HEK293 (cell line): ENCODE measurements around the gene ABCA7.

Source experiments
- BCL11A ChIP-seq: fragments of 450-650 bp; formaldehyde crosslinking; IDR thresholded peaks from 2 replicates; pipeline ENCODE4 v1.5.1; 2016; ENCODE audit warnings: low read depth, missing biosample characterization, missing genetic modification characterization
- GLI4 ChIP-seq: fragments of 450-650 bp; formaldehyde crosslinking; IDR thresholded peaks from 2 replicates; pipeline ENCODE4 v1.5.1; 2016; ENCODE audit warnings: missing biosample characterization, missing genetic modification characterization
- GLIS2 ChIP-seq: fragments of 450-650 bp; formaldehyde crosslinking; IDR thresholded peaks from 2 replicates; pipeline ENCODE4 v1.5.1; 2016; ENCODE audit warnings: missing biosample characterization, missing genetic modification characterization
- IKZF3 ChIP-seq: fragments of 450-650 bp; IDR thresholded peaks from 2 replicates; pipeline ENCODE4 v1.5.0; 2018; ENCODE audit warnings: missing biosample characterization, mild to moderate bottlenecking, missing genetic modification characterization, moderate library complexity
- KLF1 ChIP-seq: fragments of 450-650 bp; formaldehyde crosslinking; IDR thresholded peaks from 2 replicates; pipeline ENCODE4 v1.5.1; 2016; ENCODE audit warnings: missing biosample characterization, missing genetic modification characterization
- KLF16 ChIP-seq: fragments of 450-650 bp; formaldehyde crosslinking; IDR thresholded peaks from 2 replicates; pipeline ENCODE4 v1.5.1; 2017; ENCODE audit warnings: missing biosample characterization, missing genetic modification characterization
- KLF8 ChIP-seq: fragments of 450-650 bp; formaldehyde crosslinking; IDR thresholded peaks from 2 replicates; pipeline ENCODE4 v1.5.1; 2016; ENCODE audit warnings: missing biosample characterization, missing genetic modification characterization
- OSR2 ChIP-seq: fragments of 450-650 bp; formaldehyde crosslinking; IDR thresholded peaks from 2 replicates; pipeline ENCODE4 v1.5.1; 2016; ENCODE audit warnings: missing biosample characterization, missing genetic modification characterization
- SP3 ChIP-seq: fragments of 450-650 bp; formaldehyde crosslinking; IDR thresholded peaks from 2 replicates; pipeline ENCODE4 v1.5.1; 2016; ENCODE audit warnings: missing biosample characterization, missing genetic modification characterization
- SP7 ChIP-seq: fragments of 450-650 bp; formaldehyde crosslinking; IDR thresholded peaks from 2 replicates; pipeline ENCODE4 v1.5.1; 2016; ENCODE audit warnings: missing biosample characterization, missing genetic modification characterization
- TRIM28 ChIP-seq: IDR thresholded peaks from 2 replicates; pipeline ENCODE4 v1.6.1; 2011; ENCODE audit warnings: low read length, control low read depth, borderline replicate concordance
- WT1 ChIP-seq: fragments of 450-650 bp; formaldehyde crosslinking; IDR thresholded peaks from 2 replicates; pipeline ENCODE4 v1.5.1; 2016; ENCODE audit warnings: missing biosample characterization, missing genetic modification characterization
- YY1 ChIP-seq: fragments of 450-650 bp; formaldehyde crosslinking; IDR thresholded peaks from 2 replicates; pipeline ENCODE4 v1.5.1; 2018; ENCODE audit warnings: missing biosample characterization, missing genetic modification characterization
- ZBTB10 ChIP-seq: fragments of 450-650 bp; formaldehyde crosslinking; IDR thresholded peaks from 2 replicates; pipeline ENCODE4 v1.5.1; 2016; ENCODE audit warnings: missing biosample characterization, missing genetic modification characterization
- ZBTB7A ChIP-seq: fragments of 450-650 bp; formaldehyde crosslinking; IDR thresholded peaks from 2 replicates; pipeline ENCODE4 v1.5.1; 2016; ENCODE audit warnings: low read depth, missing biosample characterization, missing genetic modification characterization
- ZNF311 ChIP-seq: fragments of 450-650 bp; formaldehyde crosslinking; IDR thresholded peaks from 2 replicates; pipeline ENCODE4 v1.5.1; 2017; ENCODE audit warnings: missing biosample characterization, missing genetic modification characterization, borderline replicate concordance
- ZNF335 ChIP-seq: fragments of 450-650 bp; formaldehyde crosslinking; conservative IDR thresholded peaks from 2 replicates; pipeline ENCODE4 v1.5.1; 2016; ENCODE audit warnings: missing biosample characterization, missing genetic modification characterization
- ZNF426 ChIP-seq: fragments of 450-650 bp; formaldehyde crosslinking; IDR thresholded peaks from 2 replicates; pipeline ENCODE4 v1.5.1; 2017; ENCODE audit warnings: missing biosample characterization, missing genetic modification characterization, mild to moderate bottlenecking, inconsistent platforms, moderate library complexity
- ZNF488 ChIP-seq: fragments of 450-650 bp; formaldehyde crosslinking; IDR thresholded peaks from 2 replicates; pipeline ENCODE4 v1.5.1; 2016; ENCODE audit warnings: missing biosample characterization, missing genetic modification characterization
- ZNF561 ChIP-seq: fragments of 450-650 bp; IDR thresholded peaks from 2 replicates; pipeline ENCODE4 v1.5.1; 2018; ENCODE audit warnings: missing biosample characterization, missing genetic modification characterization, borderline replicate concordance
- ZSCAN30 ChIP-seq: fragments of 450-650 bp; IDR thresholded peaks from 2 replicates; pipeline ENCODE4 v1.5.1; 2018; ENCODE audit warnings: missing biosample characterization, mild to moderate bottlenecking, missing genetic modification characterization, moderate library complexity
- TF ChIP-seq, protein P1 (sequence below): fragments of 450-650 bp; formaldehyde crosslinking; IDR thresholded peaks from 2 replicates; pipeline ENCODE4 v1.5.1; 2016; ENCODE audit warnings: missing biosample characterization, missing genetic modification characterization, borderline replicate concordance
- TF ChIP-seq, protein P2 (sequence below): fragments of 450-650 bp; formaldehyde crosslinking; IDR thresholded peaks from 2 replicates; pipeline ENCODE4 v1.5.1; 2016; ENCODE audit warnings: missing biosample characterization, missing genetic modification characterization
- TF ChIP-seq, protein P3 (sequence below): fragments of 450-650 bp; formaldehyde crosslinking; IDR thresholded peaks from 2 replicates; pipeline ENCODE4 v1.5.1; 2016; ENCODE audit warnings: missing biosample characterization, missing genetic modification characterization

Gene ABCA7

GRCh38 chr19:1028062-1028926 lies 11.6 kb upstream of the ABCA7 start (continued):
- TF ChIP-seq, protein P1, sequence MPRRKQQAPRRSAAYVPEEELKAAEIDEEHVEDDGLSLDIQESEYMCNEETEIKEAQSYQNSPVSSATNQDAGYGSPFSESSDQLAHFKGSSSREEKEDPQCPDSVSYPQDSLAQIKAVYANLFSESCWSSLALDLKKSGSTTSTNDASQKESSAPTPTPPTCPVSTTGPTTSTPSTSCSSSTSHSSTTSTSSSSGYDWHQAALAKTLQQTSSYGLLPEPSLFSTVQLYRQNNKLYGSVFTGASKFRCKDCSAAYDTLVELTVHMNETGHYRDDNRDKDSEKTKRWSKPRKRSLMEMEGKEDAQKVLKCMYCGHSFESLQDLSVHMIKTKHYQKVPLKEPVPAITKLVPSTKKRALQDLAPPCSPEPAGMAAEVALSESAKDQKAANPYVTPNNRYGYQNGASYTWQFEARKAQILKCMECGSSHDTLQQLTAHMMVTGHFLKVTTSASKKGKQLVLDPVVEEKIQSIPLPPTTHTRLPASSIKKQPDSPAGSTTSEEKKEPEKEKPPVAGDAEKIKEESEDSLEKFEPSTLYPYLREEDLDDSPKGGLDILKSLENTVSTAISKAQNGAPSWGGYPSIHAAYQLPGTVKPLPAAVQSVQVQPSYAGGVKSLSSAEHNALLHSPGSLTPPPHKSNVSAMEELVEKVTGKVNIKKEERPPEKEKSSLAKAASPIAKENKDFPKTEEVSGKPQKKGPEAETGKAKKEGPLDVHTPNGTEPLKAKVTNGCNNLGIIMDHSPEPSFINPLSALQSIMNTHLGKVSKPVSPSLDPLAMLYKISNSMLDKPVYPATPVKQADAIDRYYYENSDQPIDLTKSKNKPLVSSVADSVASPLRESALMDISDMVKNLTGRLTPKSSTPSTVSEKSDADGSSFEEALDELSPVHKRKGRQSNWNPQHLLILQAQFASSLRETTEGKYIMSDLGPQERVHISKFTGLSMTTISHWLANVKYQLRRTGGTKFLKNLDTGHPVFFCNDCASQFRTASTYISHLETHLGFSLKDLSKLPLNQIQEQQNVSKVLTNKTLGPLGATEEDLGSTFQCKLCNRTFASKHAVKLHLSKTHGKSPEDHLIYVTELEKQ (tag by site-specific recombination): no peak
- peak; percentile 52; the same call in 1 of the 2 replicates for TF ChIP-seq OSR2 (tag by site-specific recombination)
- TF ChIP-seq KLF16 (tag by site-specific recombination): 0 out of 2 replicates have a peak, but pooled peaks have one; percentile 59
- TF ChIP-seq ZBTB7A: 0 out of 2 replicates have a peak, but pooled peaks have one; percentile 51
- TF ChIP-seq YY1: no peak
- TF ChIP-seq, protein P2, sequence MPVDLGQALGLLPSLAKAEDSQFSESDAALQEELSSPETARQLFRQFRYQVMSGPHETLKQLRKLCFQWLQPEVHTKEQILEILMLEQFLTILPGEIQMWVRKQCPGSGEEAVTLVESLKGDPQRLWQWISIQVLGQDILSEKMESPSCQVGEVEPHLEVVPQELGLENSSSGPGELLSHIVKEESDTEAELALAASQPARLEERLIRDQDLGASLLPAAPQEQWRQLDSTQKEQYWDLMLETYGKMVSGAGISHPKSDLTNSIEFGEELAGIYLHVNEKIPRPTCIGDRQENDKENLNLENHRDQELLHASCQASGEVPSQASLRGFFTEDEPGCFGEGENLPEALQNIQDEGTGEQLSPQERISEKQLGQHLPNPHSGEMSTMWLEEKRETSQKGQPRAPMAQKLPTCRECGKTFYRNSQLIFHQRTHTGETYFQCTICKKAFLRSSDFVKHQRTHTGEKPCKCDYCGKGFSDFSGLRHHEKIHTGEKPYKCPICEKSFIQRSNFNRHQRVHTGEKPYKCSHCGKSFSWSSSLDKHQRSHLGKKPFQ (tag by site-specific recombination): peak; percentile 49; the same call in 1 of the 2 replicates
- TF ChIP-seq ZNF311 (tag by site-specific recombination): no peak
- no peak for TF ChIP-seq ZNF488 (tag by site-specific recombination)
- TF ChIP-seq IKZF3 (tag by site-specific recombination): peak; percentile 83
- TF ChIP-seq KLF8: 0 out of 2 replicates have a peak, but pooled peaks have one; percentile 63
- TF ChIP-seq ZNF561 (tag by site-specific recombination): 0 out of 2 replicates have a peak, but pooled peaks have one; percentile 53
- TF ChIP-seq BCL11A (tag by site-specific recombination): peak; percentile 68
- TF ChIP-seq ZNF335: peak; percentile 50
- TF ChIP-seq ZBTB10 (tag by site-specific recombination): peak; percentile 34; the same call in 1 of the 2 replicates
- no peak for TF ChIP-seq ZNF426 (tag by site-specific recombination)
- TF ChIP-seq, protein P3, sequence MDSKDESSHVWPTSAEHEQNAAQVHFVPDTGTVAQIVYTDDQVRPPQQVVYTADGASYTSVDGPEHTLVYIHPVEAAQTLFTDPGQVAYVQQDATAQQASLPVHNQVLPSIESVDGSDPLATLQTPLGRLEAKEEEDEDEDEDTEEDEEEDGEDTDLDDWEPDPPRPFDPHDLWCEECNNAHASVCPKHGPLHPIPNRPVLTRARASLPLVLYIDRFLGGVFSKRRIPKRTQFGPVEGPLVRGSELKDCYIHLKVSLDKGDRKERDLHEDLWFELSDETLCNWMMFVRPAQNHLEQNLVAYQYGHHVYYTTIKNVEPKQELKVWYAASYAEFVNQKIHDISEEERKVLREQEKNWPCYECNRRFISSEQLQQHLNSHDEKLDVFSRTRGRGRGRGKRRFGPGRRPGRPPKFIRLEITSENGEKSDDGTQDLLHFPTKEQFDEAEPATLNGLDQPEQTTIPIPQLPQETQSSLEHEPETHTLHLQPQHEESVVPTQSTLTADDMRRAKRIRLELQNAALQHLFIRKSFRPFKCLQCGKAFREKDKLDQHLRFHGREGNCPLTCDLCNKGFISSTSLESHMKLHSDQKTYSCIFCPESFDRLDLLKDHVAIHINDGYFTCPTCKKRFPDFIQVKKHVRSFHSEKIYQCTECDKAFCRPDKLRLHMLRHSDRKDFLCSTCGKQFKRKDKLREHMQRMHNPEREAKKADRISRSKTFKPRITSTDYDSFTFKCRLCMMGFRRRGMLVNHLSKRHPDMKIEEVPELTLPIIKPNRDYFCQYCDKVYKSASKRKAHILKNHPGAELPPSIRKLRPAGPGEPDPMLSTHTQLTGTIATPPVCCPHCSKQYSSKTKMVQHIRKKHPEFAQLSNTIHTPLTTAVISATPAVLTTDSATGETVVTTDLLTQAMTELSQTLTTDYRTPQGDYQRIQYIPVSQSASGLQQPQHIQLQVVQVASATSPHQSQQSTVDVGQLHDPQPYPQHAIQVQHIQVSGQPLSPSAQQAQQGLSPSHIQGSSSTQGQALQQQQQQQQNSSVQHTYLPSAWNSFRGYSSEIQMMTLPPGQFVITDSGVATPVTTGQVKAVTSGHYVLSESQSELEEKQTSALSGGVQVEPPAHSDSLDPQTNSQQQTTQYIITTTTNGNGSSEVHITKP (tag by site-specific recombination): peak; percentile 72
- peak; percentile 56 for TF ChIP-seq SP3 (tag by site-specific recombination)
- peak; percentile 78 for TF ChIP-seq KLF1 (tag by site-specific recombination)
- TF ChIP-seq SP7: peak; percentile 72
- 0 out of 2 replicates have a peak, but pooled peaks have one; percentile 20 for TF ChIP-seq WT1
- peak; percentile 4; the same call in 1 of the 2 replicates for TF ChIP-seq ZSCAN30 (tag by site-specific recombination)
- peak; percentile 93 for TF ChIP-seq GLIS2 (tag by site-specific recombination)
- TF ChIP-seq TRIM28: no peak
- TF ChIP-seq GLI4 (tag by site-specific recombination): no peak
